ENCODE measurements around the gene IPO11. TPM values are rescaled to one million over a fixed set of nuclear protein-coding genes. Genes with fewer than 3 reads are reported as not detected.
A peak's percentile ranks its signal among the peaks of the same experiment; 100 is the strongest.

The IPO11 gene
- total RNA-seq, 2 donors from 2014 or later, result 26.6 to 39.7 TPM

DNA sequence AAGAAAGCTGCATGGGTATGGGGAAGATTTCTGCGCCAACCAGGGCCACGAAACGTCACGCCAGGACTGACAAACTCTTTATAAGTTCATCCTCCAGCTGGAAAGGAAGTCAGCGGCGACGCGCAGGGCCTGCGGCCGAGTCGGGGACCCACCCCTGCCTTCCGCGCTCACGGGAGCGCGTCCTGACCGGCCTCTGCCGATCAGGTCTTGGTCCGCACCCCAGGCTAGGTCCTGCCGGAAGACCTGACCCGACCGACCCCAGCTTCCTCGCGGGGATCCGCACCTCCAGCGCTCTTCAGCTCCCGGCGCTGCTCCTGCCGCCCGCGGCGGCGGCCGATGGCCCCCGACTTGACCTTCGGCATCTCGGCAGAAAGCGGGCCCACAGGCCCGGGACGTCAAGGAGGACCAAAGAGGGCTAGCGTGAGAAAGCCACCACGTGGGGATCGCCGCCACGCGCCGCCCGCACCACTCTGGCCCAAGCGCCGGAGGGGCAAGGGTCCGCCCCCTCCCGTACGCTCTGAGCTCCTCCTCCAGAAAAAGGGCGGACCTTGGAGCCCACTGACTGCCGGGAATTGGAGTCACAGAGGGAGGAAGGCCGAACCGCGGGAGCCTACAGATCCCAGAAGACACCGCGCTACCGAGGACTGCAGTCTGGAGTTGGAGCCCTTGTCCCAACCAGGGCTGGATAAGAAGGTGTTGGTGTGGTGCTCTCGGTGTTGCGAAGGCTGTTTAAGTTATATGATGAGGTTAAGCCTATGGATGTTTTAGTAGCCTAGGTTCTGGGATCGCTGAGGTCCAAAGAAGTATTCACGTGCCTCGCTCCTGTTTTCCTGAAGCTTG is 8.9 kb upstream of the IPO11 start, which contains the start of gene DIMT1:
Gene DIMT1, minus strand, starts transcription at position 495 of the 840 bp plus-strand sequence. Its CDS starts 133 bp downstream, at position 362.
- H3K4me1 Mint-ChIP-seq (ENCODE audit: low read depth), result peaks cover 37% of the 10 kb centered on the region
- H3K27me3 Mint-ChIP-seq (ENCODE audit: low read depth), result no peaks in the 10 kb centered on the region
- DNase-seq, result peak; percentile 93 to 96
- peak within 1 kb of the TSS; percentile 92 to 93 for H3K4me3 Mint-ChIP-seq
- H3K27ac Mint-ChIP-seq, result peak within 1 kb of the TSS; percentile 99
- peaks cover 5 to 10% of the 10 kb centered on the region in 2 donors for H3K36me3 Mint-ChIP-seq (ENCODE audit: insufficient read depth in 2 of 2)
- peak; percentile 97 for ATAC-seq (replicated peaks in 1 of 2)
- H3K9me3 Mint-ChIP-seq, result no peaks in the 10 kb centered on the region

GRCh38 chr5:62413711-62414110 is 1.1 kb downstream of the IPO11 start:
- peaks cover 32% of the 10 kb centered on the region for H3K4me1 Mint-ChIP-seq (ENCODE audit: low read depth)
- no peaks in the 10 kb centered on the region for H3K36me3 Mint-ChIP-seq (ENCODE audit: insufficient read depth in 2 of 2)
- DNase-seq, result no peak
- no peaks in the 10 kb centered on the region for H3K27me3 Mint-ChIP-seq (ENCODE audit: low read depth)
- H3K27ac Mint-ChIP-seq, result peak overlapping the region; percentile 49
- ATAC-seq (replicated peaks in 1 of 2), result no peak
- H3K9me3 Mint-ChIP-seq, result no peaks in the 10 kb centered on the region
- peak overlapping the region; percentile 94 to 95 for H3K4me3 Mint-ChIP-seq

DNA sequence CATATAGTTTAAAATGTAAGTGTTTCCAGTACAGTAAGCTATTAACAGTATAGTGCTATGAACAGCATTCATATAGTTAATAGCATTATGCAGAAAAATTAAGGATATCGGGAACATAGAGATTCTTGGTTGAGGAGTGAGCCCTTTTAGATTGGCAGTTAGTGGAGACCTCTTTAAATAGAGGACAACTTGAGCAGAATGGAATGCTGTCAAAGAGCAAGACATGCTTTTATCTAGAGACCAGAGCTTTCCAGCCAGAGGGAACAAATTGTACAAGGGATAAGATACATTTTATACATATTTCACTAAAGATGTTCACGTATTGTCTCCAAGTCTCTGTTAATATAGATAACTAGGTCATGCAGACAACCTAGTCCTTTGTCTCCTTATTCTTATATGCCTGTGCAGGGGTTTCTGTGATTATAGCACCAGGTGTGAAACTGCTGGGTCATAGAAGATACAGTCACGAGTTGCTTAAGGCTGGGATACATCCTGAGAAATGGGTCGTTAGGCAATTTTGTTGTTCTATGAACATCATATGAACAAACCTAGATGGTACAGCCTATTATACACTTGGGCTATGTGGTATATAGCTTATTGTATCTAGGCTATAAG is 6.0 kb downstream of the IPO11 start:
- Mint-ChIP-seq H3K9me3 (no peaks in the 10 kb centered on the region), H3K36me3 (ENCODE audit: insufficient read depth in 2 of 2) (no peaks in the 10 kb centered on the region), H3K27me3 (ENCODE audit: low read depth) (no peaks in the 10 kb centered on the region), H3K27ac (no peak overlapping the region), H3K4me3 (no peak overlapping the region), H3K4me1 (ENCODE audit: low read depth) (peaks cover 26% of the 10 kb centered on the region)
- DNase-seq (no peak), ATAC-seq (replicated peaks in 1 of 2) (no peak)

GRCh38 chr5:62419609-62420008 is 7.0 kb downstream of the IPO11 start:
- no peak for ATAC-seq (replicated peaks in 1 of 2)
- H3K9me3 Mint-ChIP-seq, result no peaks in the 10 kb centered on the region
- H3K27ac Mint-ChIP-seq, result no peak overlapping the region
- no peak for DNase-seq
- H3K4me3 Mint-ChIP-seq, result no peak overlapping the region
- peaks cover 16% of the 10 kb centered on the region for H3K4me1 Mint-ChIP-seq (ENCODE audit: low read depth)
- H3K27me3 Mint-ChIP-seq (ENCODE audit: low read depth), result no peaks in the 10 kb centered on the region
- H3K36me3 Mint-ChIP-seq (ENCODE audit: insufficient read depth in 2 of 2), result no peaks in the 10 kb centered on the region

- no peak for DNase-seq
- Mint-ChIP-seq H3K27me3 (ENCODE audit: low read depth) (no peaks in the 10 kb centered on the region), H3K27ac (no peak overlapping the region), H3K9me3 (no peaks in the 10 kb centered on the region), H3K36me3 (ENCODE audit: insufficient read depth in 2 of 2) (peaks cover 0 to 2% of the 10 kb centered on the region in 2 donors), H3K4me3 (no peak overlapping the region), H3K4me1 (ENCODE audit: low read depth) (peaks cover 21% of the 10 kb centered on the region)
- no peak for ATAC-seq (replicated peaks in 1 of 2)
Measured at GRCh38 chr5:62421414-62421813, 8.9 kb downstream of the IPO11 start.

DNA sequence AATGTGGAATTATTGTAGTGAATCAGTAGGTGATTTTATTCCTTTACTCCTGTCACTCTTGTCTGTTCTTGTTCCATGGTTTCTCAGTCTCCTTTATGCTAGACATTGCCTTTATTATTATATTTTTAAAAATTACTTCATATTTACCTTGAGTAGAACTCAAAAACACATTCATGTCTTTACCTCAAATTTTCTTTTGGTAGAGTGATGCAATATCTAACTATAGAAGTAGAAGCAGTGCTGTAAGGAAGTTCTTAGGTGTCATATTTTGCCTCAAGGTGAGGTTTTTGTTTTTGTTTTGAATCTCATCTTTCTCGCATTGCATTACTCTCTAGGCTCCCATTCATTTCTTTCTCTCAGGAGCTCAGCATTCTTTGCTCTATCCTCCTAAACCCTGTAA is 12.2 kb downstream of the IPO11 start:
- no peak for ATAC-seq (replicated peaks in 1 of 2)
- peak overlapping the region; percentile 52 for H3K27ac Mint-ChIP-seq
- no peak overlapping the region for H3K4me3 Mint-ChIP-seq
- no peaks in the 10 kb centered on the region for H3K9me3 Mint-ChIP-seq
- no peak for DNase-seq
- peaks cover 0 to 2% of the 10 kb centered on the region in 2 donors for H3K36me3 Mint-ChIP-seq (ENCODE audit: insufficient read depth in 2 of 2)
- H3K4me1 Mint-ChIP-seq (ENCODE audit: low read depth), result peaks cover 21% of the 10 kb centered on the region
- no peaks in the 10 kb centered on the region for H3K27me3 Mint-ChIP-seq (ENCODE audit: low read depth)

GRCh38 chr5:62431735-62432620 is 19.4 kb downstream of the IPO11 start:
- Mint-ChIP-seq H3K4me1 (ENCODE audit: low read depth) (peaks cover 7% of the 10 kb centered on the region), H3K9me3 (no peaks in the 10 kb centered on the region), H3K4me3 (no peak overlapping the region), H3K27ac (peak overlapping the region; percentile 24), H3K36me3 (ENCODE audit: insufficient read depth in 2 of 2) (no peaks in the 10 kb centered on the region), H3K27me3 (ENCODE audit: low read depth) (no peaks in the 10 kb centered on the region)
- ATAC-seq (replicated peaks in 1 of 2) (no peak), DNase-seq (no peak)

- H3K4me3 Mint-ChIP-seq, result no peak overlapping the region
- H3K4me1 Mint-ChIP-seq (ENCODE audit: low read depth), result peaks cover 7% of the 10 kb centered on the region
- H3K27me3 Mint-ChIP-seq (ENCODE audit: low read depth), result no peaks in the 10 kb centered on the region
- no peaks in the 10 kb centered on the region for H3K9me3 Mint-ChIP-seq
- H3K36me3 Mint-ChIP-seq (ENCODE audit: insufficient read depth in 2 of 2), result no peaks in the 10 kb centered on the region
- DNase-seq (no peak), ATAC-seq (replicated peaks in 1 of 2) (no peak)
- H3K27ac Mint-ChIP-seq, result peak overlapping the region; percentile 24
Measured at GRCh38 chr5:62432621-62433064, 20.1 kb downstream of the IPO11 start.

DNA sequence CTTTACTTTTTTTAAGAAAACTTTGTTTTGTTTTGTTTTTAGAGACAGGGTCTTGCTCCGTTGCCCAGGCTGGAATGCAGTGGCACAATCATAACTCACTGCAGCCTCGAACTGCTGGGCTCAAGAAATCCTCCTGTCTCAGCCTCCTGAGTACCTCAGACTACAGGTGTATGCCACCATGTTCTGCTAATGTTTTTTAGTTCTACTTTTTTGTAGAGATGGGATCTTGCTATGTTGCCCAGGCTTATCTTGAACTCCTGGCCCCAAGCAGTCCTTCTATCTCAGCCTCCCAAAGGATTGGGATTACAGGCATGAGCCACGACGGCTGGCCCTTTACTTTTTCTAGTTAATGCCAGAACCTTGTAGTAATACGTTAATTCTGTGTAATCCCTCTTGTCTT is 36.0 kb downstream of the IPO11 start:
- Mint-ChIP-seq H3K27ac (no peak overlapping the region), H3K4me3 (no peak overlapping the region), H3K36me3 (ENCODE audit: insufficient read depth in 2 of 2) (peaks cover 0 to 8% of the 10 kb centered on the region in 2 donors), H3K4me1 (ENCODE audit: low read depth) (no peaks in the 10 kb centered on the region), H3K9me3 (no peaks in the 10 kb centered on the region), H3K27me3 (ENCODE audit: low read depth) (no peaks in the 10 kb centered on the region)
- ATAC-seq (replicated peaks in 1 of 2) (no peak), DNase-seq (no peak)

DNA sequence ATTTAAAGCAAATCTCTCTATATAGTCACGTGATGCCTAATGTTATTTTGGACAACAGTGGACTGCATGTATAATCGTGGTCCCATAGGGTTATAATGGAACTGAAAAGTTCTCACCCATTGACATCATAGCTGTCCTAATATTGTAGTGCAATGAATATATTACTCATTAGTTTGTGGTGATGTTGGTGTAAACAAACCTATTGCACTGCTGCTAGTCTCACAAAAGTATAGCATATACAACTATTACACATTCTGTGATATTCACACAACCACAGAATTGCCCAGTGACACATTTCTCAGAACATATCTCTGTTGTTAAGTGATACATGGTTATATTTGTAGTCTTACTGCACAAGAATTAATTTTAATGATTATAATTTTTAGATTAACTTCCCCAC is 37.7 kb downstream of the IPO11 start:
- Mint-ChIP-seq H3K4me3 (no peak overlapping the region), H3K36me3 (ENCODE audit: insufficient read depth in 2 of 2) (peaks cover 0 to 14% of the 10 kb centered on the region in 2 donors), H3K27me3 (ENCODE audit: low read depth) (no peaks in the 10 kb centered on the region), H3K27ac (no peak overlapping the region), H3K4me1 (ENCODE audit: low read depth) (no peaks in the 10 kb centered on the region), H3K9me3 (no peaks in the 10 kb centered on the region)
- ATAC-seq (replicated peaks in 1 of 2) (peak in 1 of 2 donors; percentile 25), DNase-seq (no peak)

GRCh38 chr5:62457071-62457470 is 44.5 kb downstream of the IPO11 start:
- DNase-seq (no peak), ATAC-seq (replicated peaks in 1 of 2) (no peak)
- no peaks in the 10 kb centered on the region for H3K27me3 Mint-ChIP-seq (ENCODE audit: low read depth)
- H3K4me1 Mint-ChIP-seq (ENCODE audit: low read depth), result no peaks in the 10 kb centered on the region
- H3K36me3 Mint-ChIP-seq (ENCODE audit: insufficient read depth in 2 of 2), result peaks cover 0 to 9% of the 10 kb centered on the region in 2 donors
- no peaks in the 10 kb centered on the region for H3K9me3 Mint-ChIP-seq
- no peak overlapping the region for H3K27ac Mint-ChIP-seq
- no peak overlapping the region for H3K4me3 Mint-ChIP-seq

GRCh38 chr5:62460578-62460983 is 48.0 kb downstream of the IPO11 start:
- Mint-ChIP-seq H3K36me3 (ENCODE audit: insufficient read depth in 2 of 2) (peaks cover 0 to 3% of the 10 kb centered on the region in 2 donors), H3K27me3 (ENCODE audit: low read depth) (no peaks in the 10 kb centered on the region), H3K9me3 (no peaks in the 10 kb centered on the region), H3K27ac (no peak overlapping the region), H3K4me1 (ENCODE audit: low read depth) (peaks cover 2% of the 10 kb centered on the region), H3K4me3 (no peak overlapping the region)
- ATAC-seq (replicated peaks in 1 of 2) (no peak), DNase-seq (no peak)

GRCh38 chr5:62461561-62461960 is 49.0 kb downstream of the IPO11 start:
- no peak for ATAC-seq (replicated peaks in 1 of 2)
- H3K36me3 Mint-ChIP-seq (ENCODE audit: insufficient read depth in 2 of 2), result peaks cover 0 to 3% of the 10 kb centered on the region in 2 donors
- peaks cover 6% of the 10 kb centered on the region for H3K4me1 Mint-ChIP-seq (ENCODE audit: low read depth)
- no peaks in the 10 kb centered on the region for H3K9me3 Mint-ChIP-seq
- H3K27me3 Mint-ChIP-seq (ENCODE audit: low read depth), result no peaks in the 10 kb centered on the region
- peak overlapping the region; percentile 33 for H3K27ac Mint-ChIP-seq
- H3K4me3 Mint-ChIP-seq, result no peak overlapping the region
- no peak for DNase-seq

All from activated T-cell treated with anti-CD3 and anti-CD28 coated beads, Interleukin-2, amount 50 U/mL, for 72 hours (primary cell).